AG04449 (cell line): ENCODE data around the gene FAM168A.
A peak's percentile ranks its signal among the peaks of the same experiment; 100 is the strongest.

Experiments
- CTCF ChIA-PET: fragments of 350-600 bp; formaldehyde crosslinking; extraction: SDS; loops from one replicate; lab custom pipeline; 2021; ENCODE audit warnings: antibody characterized with exemption; lab: Yijun Ruan, JAX
- POLR2A ChIA-PET: fragments of 400-600, 350-600 bp; formaldehyde crosslinking; extraction: SDS; loops from one replicate; lab custom pipeline; 2020; ENCODE audit warnings: antibody characterized with exemption, inconsistent platforms; lab: Yijun Ruan, JAX
- DNase-seq: peaks from one replicate; pipeline ENCODE4 v3.0.0-alpha.2; 2010; ENCODE audit warnings: low read depth, low spot score
- H3K4me3 ChIP-seq: 2 replicates; pipeline ENCODE4 v1.5.1; 2011; ENCODE audit warnings: low read depth, mild to moderate bottlenecking, control low read depth, low read length
- CTCF ChIP-seq: IDR thresholded peaks from one replicate; pipeline ENCODE4 v1.5.1; 2011; ENCODE audit warnings: mild to moderate bottlenecking, moderate library complexity, low read length, control low read depth, inconsistent platforms; ENCODE audit not compliant: insufficient read depth; ENCODE audit errors: missing control alignments

Gene FAM168A

GRCh38 chr11:73376160-73376802 is 221.6 kb downstream of the FAM168A start, which contains the start of gene RELT:
TSS of gene RELT (plus strand) at chr11:73376399. CDS start at chr11:73389137, 12,738 bp downstream.
- H3K4me3 ChIP-seq: peak within 1 kb of the TSS; percentile 79
- CTCF ChIA-PET: interaction anchor here (0.8 to 6.9 kb wide), 12 partner anchors 9 to 286 kb away, joined by 3 to 56 read pairs (median 6); no protein-coding TSS in a partner anchor

GRCh38 chr11:73375830-73376159 is 222.1 kb downstream of the FAM168A start:
- TF ChIP-seq CTCF: no peak
- no peak for DNase-seq
- ChIA-PET CTCF (interaction anchor here (0.9 to 6.9 kb wide), 14 partner anchors 8 to 286 kb away, joined by 3 to 56 read pairs (median 6); no protein-coding TSS in a partner anchor), POLR2A (interaction anchor here (1.0 to 1.7 kb wide), 4 partner anchors 23 to 285 kb away, joined by 3 to 4 read pairs (median 4); no protein-coding TSS in a partner anchor)
- no peak overlapping the region for H3K4me3 ChIP-seq

More at GRCh38 chr11:73376160-73376802, 221.6 kb downstream of the FAM168A start, which contains the start of gene RELT:
- POLR2A ChIA-PET: interaction anchor here (0.9 to 1.7 kb wide), 5 partner anchors 22 to 285 kb away, joined by 3 to 4 read pairs (median 4); no protein-coding TSS in a partner anchor
- TF ChIP-seq CTCF: peak; percentile 89
- DNase-seq: no peak

- CTCF ChIA-PET: interaction anchor here (0.8 to 6.9 kb wide), 13 partner anchors 9 to 287 kb away, joined by 3 to 56 read pairs (median 11); no protein-coding TSS in a partner anchor
- H3K4me3 ChIP-seq: no peak overlapping the region
- POLR2A ChIA-PET: no interaction called here
- no peak for TF ChIP-seq CTCF
- DNase-seq: no peak
Measured at GRCh38 chr11:73374151-73374550, 223.8 kb downstream of the FAM168A start.

DNA sequence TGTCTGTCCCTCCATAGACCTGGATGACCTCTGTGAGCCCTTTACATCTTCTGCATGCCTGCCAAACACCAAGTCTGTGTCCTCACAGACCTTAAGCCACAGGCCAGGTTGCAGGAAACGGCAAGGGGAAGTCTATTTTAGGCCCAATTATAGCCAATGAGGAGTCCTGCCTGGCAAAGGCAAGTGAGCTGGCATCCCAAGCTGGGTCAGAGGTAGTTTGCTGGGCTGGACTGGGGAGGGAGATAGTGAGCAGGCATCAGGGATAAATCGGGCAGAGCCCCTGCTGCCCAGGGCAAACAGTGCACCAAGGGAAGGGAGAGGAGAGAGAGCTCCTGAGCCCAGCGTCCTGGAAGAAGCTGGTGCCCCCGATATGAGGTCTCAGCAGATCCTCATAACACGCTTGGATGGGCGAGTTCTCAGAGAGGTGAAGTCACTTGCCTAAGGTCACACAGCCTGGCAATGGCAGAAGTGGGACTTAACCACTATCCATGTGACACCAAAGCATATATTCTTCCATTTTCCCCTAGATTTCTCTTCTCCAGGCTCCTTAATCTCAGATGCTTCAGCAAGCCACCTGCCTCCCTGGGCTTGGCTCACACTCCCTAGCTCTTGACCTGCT is 225.4 kb downstream of the FAM168A start:
- H3K4me3 ChIP-seq: no peak overlapping the region
- CTCF ChIA-PET: interaction anchor here (0.7 to 16.8 kb wide), 11 partner anchors 9 to 289 kb away, joined by 3 to 263 read pairs (median 4); no protein-coding TSS in a partner anchor
- no peak for DNase-seq

GRCh38 chr11:73367482-73368024 is 230.4 kb downstream of the FAM168A start:
- CTCF ChIA-PET: interaction anchor here (1.1 to 16.8 kb wide), 4 partner anchors 9 to 294 kb away, joined by 3 to 263 read pairs (median 11); partner anchors contain the start of gene RELT
- H3K4me3 ChIP-seq: no peak overlapping the region
- TF ChIP-seq CTCF: no peak
- POLR2A ChIA-PET: no interaction called here
- DNase-seq: no peak

More for the DNA sequence above, 225.4 kb downstream of the FAM168A start:
- POLR2A ChIA-PET: interaction anchor here (1.4 kb wide), 2 partner anchors 10 to 288 kb away, joined by 3 read pairs; no protein-coding TSS in a partner anchor
- TF ChIP-seq CTCF: peak; percentile 25
